Caco-2 (cell line): ENCODE results near the gene LDLRAD4. TPM values are rescaled to one million over a fixed set of nuclear protein-coding genes. Genes with fewer than 3 reads are reported as not detected.

ENCODE experiments used
- BruUV-seq: library from RNA; stranded (reverse); fragments of 400-500 nt; replicated peaks from 2 replicates; lab custom pipeline; 2021; lab: Mats Ljungman, UMichigan
- CTCF ChIA-PET: fragments of 300-600 bp; sonication (Branson Sonifier 250); formaldehyde crosslinking; loops from one replicate; lab custom pipeline; 2022; ENCODE audit warnings: antibody characterized with exemption; lab: Charles Lee
- POLR2A ChIA-PET: fragments of 300-600 bp; sonication (Branson Sonifier 250); formaldehyde crosslinking; loops from one replicate; lab custom pipeline; 2022; ENCODE audit warnings: antibody characterized with exemption; lab: Charles Lee
- DNase-seq, 2 experiments: peaks; one replicate each; pipeline versions ENCODE4 v3.0.0 to v3.0.0-alpha.2; 2020 to 2022
- H3K27me3 ChIP-seq: replicated peaks from 2 replicates; pipeline ENCODE4 v1.6.0; 2011; ENCODE audit warnings: low read length; ENCODE audit not compliant: control insufficient read depth, insufficient read depth
- H3K36me3 ChIP-seq: 2 replicates; pipeline ENCODE4 v1.5.1; 2011; ENCODE audit warnings: low read length; ENCODE audit not compliant: control insufficient read depth, insufficient read depth
- H3K4me1 ChIP-seq: fragments of 250-450 bp; sonication (Bioruptor Pico); 2 replicates; pipeline ENCODE4 v1.5.1; 2020; ENCODE audit warnings: mild to moderate bottlenecking
- H3K4me3 ChIP-seq: 2 replicates; pipeline ENCODE4 v1.5.1; 2011; ENCODE audit warnings: low read depth, mild to moderate bottlenecking, control low read depth, low read length
- H3K9me3 ChIP-seq: fragments of 250-450 bp; sonication (Bioruptor Pico); 2 replicates; pipeline ENCODE4 v1.5.1; 2020; ENCODE audit warnings: mild to moderate bottlenecking, moderate library complexity
- H3K27ac Mint-ChIP-seq: one replicate; pipeline ENCODE4 v1.8.0; 2022; ENCODE audit warnings: mixed read lengths; ENCODE audit not compliant: unreplicated experiment
- H3K27me3 Mint-ChIP-seq: one replicate; pipeline ENCODE4 v1.8.0; 2022; ENCODE audit warnings: mixed read lengths; ENCODE audit not compliant: insufficient read depth, unreplicated experiment
- H3K36me3 Mint-ChIP-seq: one replicate; pipeline ENCODE4 v1.8.0; 2022; ENCODE audit warnings: mild to moderate bottlenecking, mixed read lengths; ENCODE audit not compliant: insufficient read depth, unreplicated experiment
- H3K4me1 Mint-ChIP-seq: one replicate; pipeline ENCODE4 v1.8.0; 2022; ENCODE audit warnings: low read depth, mixed read lengths; ENCODE audit not compliant: unreplicated experiment
- H3K4me3 Mint-ChIP-seq: one replicate; pipeline ENCODE4 v1.8.0; 2022; ENCODE audit warnings: mild to moderate bottlenecking, moderate library complexity, mixed read lengths; ENCODE audit not compliant: unreplicated experiment
- H3K9me3 Mint-ChIP-seq: one replicate; pipeline ENCODE4 v1.8.0; 2022; ENCODE audit warnings: mixed read lengths; ENCODE audit not compliant: unreplicated experiment
- intact Hi-C: fragments of 100-400 bp; cut with micrococcal nuclease; formaldehyde crosslinking; loops from one replicate; pipeline ENCODE4 v1.10.0; 2022; ENCODE audit not compliant: unreplicated experiment
- total RNA-seq: library from RNA; stranded (reverse); gene quantifications from 2 replicates; pipeline ENCODE4 v1.2.3, GENCODE V29; 2022
- TF ChIP-seq, protein P1 (sequence below), 2 experiments: fragments of 200-600 bp in 1 of 2; IDR thresholded peaks; 1 replicate in 1 of 2; 2 replicates in 1 of 2; pipeline versions ENCODE4 v1.5.1 to v1.8.0; 2011 to 2022; ENCODE audit warnings: antibody characterized with exemption in 1 of 2, control low read depth in 1 of 2, inconsistent platforms in 1 of 2, low read depth in 1 of 2, low read length in 1 of 2, mild to moderate bottlenecking in 1 of 2, moderate library complexity in 1 of 2; ENCODE audit not compliant: insufficient read depth in 1 of 2, severe bottlenecking in 1 of 2, unreplicated experiment in 1 of 2

The LDLRAD4 gene
- total RNA-seq, 1 experiment from 2014 or later = 1.2 TPM

DNA sequence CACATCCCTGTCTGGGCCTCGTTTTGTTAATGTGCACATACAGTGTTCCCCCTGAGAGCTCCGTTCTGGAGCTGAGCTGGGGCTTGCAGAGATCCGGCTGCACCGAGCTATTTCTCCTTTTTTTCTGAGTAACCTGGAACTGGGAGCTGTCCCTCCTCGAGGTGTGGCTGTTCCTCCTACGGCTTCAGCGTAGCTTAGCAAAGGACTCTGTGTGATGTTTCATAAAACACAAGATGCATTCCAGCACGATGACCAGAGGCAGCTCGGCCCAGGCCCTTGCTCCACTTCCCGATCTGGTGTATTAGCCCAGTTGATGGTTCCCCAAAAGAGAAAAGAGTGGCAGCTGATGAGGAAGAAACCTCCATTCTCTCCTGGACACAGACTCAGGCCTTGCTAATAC is 404.8 kb downstream of the LDLRAD4 start:
- ChIA-PET POLR2A (no interaction called here), CTCF (interaction anchor here (0.5 kb wide), 1 partner anchor 508 kb away, joined by 3 read pairs; no protein-coding TSS in a partner anchor)
- H3K27me3 Mint-ChIP-seq = peaks cover 6% of the 10 kb centered on the region
- TF ChIP-seq, protein P1, sequence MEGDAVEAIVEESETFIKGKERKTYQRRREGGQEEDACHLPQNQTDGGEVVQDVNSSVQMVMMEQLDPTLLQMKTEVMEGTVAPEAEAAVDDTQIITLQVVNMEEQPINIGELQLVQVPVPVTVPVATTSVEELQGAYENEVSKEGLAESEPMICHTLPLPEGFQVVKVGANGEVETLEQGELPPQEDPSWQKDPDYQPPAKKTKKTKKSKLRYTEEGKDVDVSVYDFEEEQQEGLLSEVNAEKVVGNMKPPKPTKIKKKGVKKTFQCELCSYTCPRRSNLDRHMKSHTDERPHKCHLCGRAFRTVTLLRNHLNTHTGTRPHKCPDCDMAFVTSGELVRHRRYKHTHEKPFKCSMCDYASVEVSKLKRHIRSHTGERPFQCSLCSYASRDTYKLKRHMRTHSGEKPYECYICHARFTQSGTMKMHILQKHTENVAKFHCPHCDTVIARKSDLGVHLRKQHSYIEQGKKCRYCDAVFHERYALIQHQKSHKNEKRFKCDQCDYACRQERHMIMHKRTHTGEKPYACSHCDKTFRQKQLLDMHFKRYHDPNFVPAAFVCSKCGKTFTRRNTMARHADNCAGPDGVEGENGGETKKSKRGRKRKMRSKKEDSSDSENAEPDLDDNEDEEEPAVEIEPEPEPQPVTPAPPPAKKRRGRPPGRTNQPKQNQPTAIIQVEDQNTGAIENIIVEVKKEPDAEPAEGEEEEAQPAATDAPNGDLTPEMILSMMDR (IDR thresholded peaks at IDR 0.05; ENCODE audit: insufficient read depth in 1 of 2, low read depth in 1 of 2, low read length in 1 of 2, severe bottlenecking in 1 of 2, unreplicated experiment in 1 of 2) = no peak
- H3K27me3 ChIP-seq = no peaks in the 10 kb centered on the region
- no peaks in the 10 kb centered on the region for H3K9me3 ChIP-seq
- H3K36me3 Mint-ChIP-seq = no peaks in the 10 kb centered on the region
- H3K27ac Mint-ChIP-seq = no peak overlapping the region
- H3K4me1 Mint-ChIP-seq = no peaks in the 10 kb centered on the region
- BruUV-seq = no TSS peak
- no peak overlapping the region for H3K4me3 Mint-ChIP-seq
- intact Hi-C loops = loop anchor here (10.0 kb wide), 1 partner anchor 181 kb away; no protein-coding TSS in a partner anchor
- H3K4me3 ChIP-seq = no peak overlapping the region
- no peaks in the 10 kb centered on the region for H3K9me3 Mint-ChIP-seq
- H3K4me1 ChIP-seq = no peaks in the 10 kb centered on the region
- no peaks in the 10 kb centered on the region for H3K36me3 ChIP-seq
- no peak for DNase-seq

DNA sequence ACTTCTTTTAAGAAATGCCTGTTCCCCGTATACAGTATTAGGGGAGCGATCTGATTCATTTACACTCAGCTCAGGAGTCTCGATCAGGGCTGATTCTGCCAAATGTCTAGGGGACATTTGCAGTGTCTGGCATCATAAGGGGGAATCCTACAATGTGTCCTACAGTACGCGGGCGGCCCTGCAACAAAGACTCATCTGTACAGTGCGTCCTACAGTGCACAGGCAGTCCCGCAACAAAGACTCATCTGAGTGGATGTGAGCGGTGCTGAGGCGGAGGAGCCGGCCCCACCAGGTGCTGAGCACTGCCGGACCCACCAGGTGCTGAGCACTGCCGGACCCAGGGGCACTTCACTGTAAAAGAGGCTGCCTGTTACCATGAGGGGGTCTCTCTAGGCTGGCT is 405.3 kb downstream of the LDLRAD4 start:
- Histone ChIP-seq H3K36me3 (no peaks in the 10 kb centered on the region), H3K27me3 (no peaks in the 10 kb centered on the region), H3K4me1 (no peaks in the 10 kb centered on the region), H3K9me3 (no peaks in the 10 kb centered on the region), H3K4me3 (no peak overlapping the region)
- no peaks in the 10 kb centered on the region for H3K36me3 Mint-ChIP-seq
- no peak overlapping the region for H3K4me3 Mint-ChIP-seq
- TF ChIP-seq, protein P1 (IDR thresholded peaks at IDR 0.05; ENCODE audit: insufficient read depth in 1 of 2, low read depth in 1 of 2, low read length in 1 of 2, severe bottlenecking in 1 of 2, unreplicated experiment in 1 of 2) = no peak
- intact Hi-C loops = loop anchor here (10.0 kb wide), 1 partner anchor 181 kb away; no protein-coding TSS in a partner anchor
- ChIA-PET POLR2A (no interaction called here), CTCF (no interaction called here)
- DNase-seq = no peak
- H3K9me3 Mint-ChIP-seq = no peaks in the 10 kb centered on the region
- no peak overlapping the region for H3K27ac Mint-ChIP-seq
- no TSS peak for BruUV-seq
- H3K27me3 Mint-ChIP-seq = peaks cover 6% of the 10 kb centered on the region
- H3K4me1 Mint-ChIP-seq = no peaks in the 10 kb centered on the region

DNA sequence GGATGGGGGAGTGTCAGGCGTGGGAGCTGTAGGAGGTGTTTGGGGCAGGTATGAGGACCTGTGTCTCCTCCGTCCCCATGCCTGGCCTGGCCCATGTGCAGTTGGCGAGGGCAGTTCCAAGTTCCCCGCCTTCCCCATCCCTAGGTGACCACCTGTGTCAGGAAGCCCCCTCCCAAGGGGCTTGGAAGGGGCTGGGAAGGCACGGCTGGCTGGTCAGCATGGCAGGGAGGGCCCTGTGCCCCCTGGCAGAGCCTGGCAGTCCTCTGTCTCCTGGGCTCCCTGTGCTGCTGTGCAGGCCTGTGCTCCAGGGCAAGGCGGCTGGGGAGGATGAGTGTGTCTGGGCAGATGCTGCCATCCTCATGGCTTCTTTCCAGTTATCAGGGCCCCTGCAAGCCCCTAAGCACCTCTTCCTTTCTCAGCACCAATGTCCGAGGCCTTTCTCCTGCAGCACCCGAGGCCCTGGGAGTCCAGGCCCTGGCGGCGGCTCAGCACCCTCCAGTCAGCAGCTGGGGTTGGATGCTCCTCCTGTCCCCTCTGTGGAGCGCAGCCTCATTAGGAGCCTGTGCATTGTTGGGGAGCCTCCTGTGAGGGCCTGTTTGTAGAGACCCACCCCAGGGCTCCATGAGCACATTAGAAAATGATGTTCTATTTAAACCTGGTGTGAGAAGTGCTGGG is 406.1 kb downstream of the LDLRAD4 start:
- no peaks in the 10 kb centered on the region for H3K27me3 ChIP-seq
- no TSS peak for BruUV-seq
- no peak overlapping the region for H3K4me3 ChIP-seq
- H3K4me1 ChIP-seq = no peaks in the 10 kb centered on the region
- Mint-ChIP-seq H3K27me3 (peaks cover 6% of the 10 kb centered on the region), H3K4me3 (no peak overlapping the region), H3K9me3 (no peaks in the 10 kb centered on the region), H3K4me1 (no peaks in the 10 kb centered on the region), H3K36me3 (no peaks in the 10 kb centered on the region), H3K27ac (no peak overlapping the region)
- ChIA-PET CTCF (no interaction called here), POLR2A (no interaction called here)
- TF ChIP-seq, protein P1 (IDR thresholded peaks at IDR 0.05; ENCODE audit: insufficient read depth in 1 of 2, low read depth in 1 of 2, low read length in 1 of 2, severe bottlenecking in 1 of 2, unreplicated experiment in 1 of 2) = no peak
- no peaks in the 10 kb centered on the region for H3K9me3 ChIP-seq
- no peaks in the 10 kb centered on the region for H3K36me3 ChIP-seq
- intact Hi-C loops = loop anchor here (10.0 kb wide), 1 partner anchor 180 kb away; no protein-coding TSS in a partner anchor
- DNase-seq = no peak
